Neural progenitor cell (in vitro differentiated cells): ENCODE measurements around the gene SPAG9. TPM values are rescaled to one million over a fixed set of nuclear protein-coding genes. Genes with fewer than 3 reads are reported as not detected.

Experiments used
- DNase-seq: peaks from one replicate; pipeline ENCODE4 v3.0.0-alpha.2; 2016; ENCODE audit warnings: low spot score
- H2AFZ ChIP-seq: fragments of 200-600 bp; sonication (generic); replicated peaks from 2 replicates; pipeline ENCODE4 v1.6.1; 2016; ENCODE audit warnings: antibody characterized with exemption
- H3F3A ChIP-seq: fragments of 200-600 bp; sonication (generic); 2 replicates; pipeline ENCODE4 v1.6.1; 2016; ENCODE audit warnings: antibody characterized with exemption, low read depth
- H3K27ac ChIP-seq: fragments of 200-600 bp; sonication (generic); 2 replicates; pipeline ENCODE4 v1.5.1; 2016; ENCODE audit warnings: mild to moderate bottlenecking
- H3K27me3 ChIP-seq: fragments of 200-600 bp; sonication (generic); 2 replicates; pipeline ENCODE4 v1.6.1; 2016; ENCODE audit warnings: mild to moderate bottlenecking, moderate library complexity
- H3K36me3 ChIP-seq: fragments of 200-600 bp; sonication (generic); 2 replicates; pipeline ENCODE4 v1.5.1; 2016
- H3K4me1 ChIP-seq: fragments of 200-600 bp; sonication (generic); 2 replicates; pipeline ENCODE4 v1.6.1; 2016; ENCODE audit warnings: mixed run types
- H3K4me2 ChIP-seq: fragments of 200-600 bp; sonication (generic); 2 replicates; pipeline ENCODE4 v1.6.1; 2016
- H3K4me3 ChIP-seq: fragments of 200-600 bp; sonication (generic); 2 replicates; pipeline ENCODE4 v1.5.1; 2016
- H3K79me2 ChIP-seq: fragments of 200-600 bp; sonication (generic); 2 replicates; pipeline ENCODE4 v1.6.1; 2016; ENCODE audit warnings: low read depth
- H3K9ac ChIP-seq: fragments of 200-600 bp; sonication (generic); 2 replicates; pipeline ENCODE4 v1.6.1; 2016
- H3K9me3 ChIP-seq: fragments of 200-600 bp; sonication (generic); 2 replicates; pipeline ENCODE4 v1.5.1; 2016; ENCODE audit warnings: low read depth
- H4K20me1 ChIP-seq: fragments of 200-600 bp; sonication (generic); 2 replicates; pipeline ENCODE4 v1.6.1; 2016; ENCODE audit warnings: low read depth
- H3K27ac Mint-ChIP-seq: 3 replicates; pipeline ENCODE4 v1.8.0; 2021; ENCODE audit warnings: mixed read lengths
- H3K27me3 Mint-ChIP-seq: 2 replicates; pipeline ENCODE4 v1.8.0; 2022; ENCODE audit warnings: low read depth, mild to moderate bottlenecking, inconsistent platforms, moderate library complexity, mixed read lengths; ENCODE audit not compliant: insufficient read depth
- H3K36me3 Mint-ChIP-seq: 3 replicates; pipeline ENCODE4 v1.8.0; 2021; ENCODE audit warnings: mixed read lengths
- H3K4me1 Mint-ChIP-seq: 3 replicates; pipeline ENCODE4 v1.8.0; 2021; ENCODE audit warnings: mixed read lengths
- H3K4me3 Mint-ChIP-seq: 3 replicates; pipeline ENCODE4 v1.8.0; 2021; ENCODE audit warnings: mild to moderate bottlenecking, moderate library complexity, mixed read lengths
- H3K9me3 Mint-ChIP-seq: 3 replicates; pipeline ENCODE4 v1.8.0; 2020; ENCODE audit warnings: mixed read lengths
- CTCF ChIP-seq: fragments of 200-600 bp; sonication (generic); IDR thresholded peaks from 2 replicates; pipeline ENCODE4 v1.5.1; 2017; ENCODE audit warnings: antibody characterized with exemption, mild to moderate bottlenecking
- EZH2 ChIP-seq: fragments of 200-600 bp; sonication (generic); IDR thresholded peaks from 2 replicates; pipeline ENCODE4 v1.6.1; 2017; ENCODE audit warnings: antibody characterized with exemption, mild to moderate bottlenecking, moderate library complexity
- EZH2phosphoT487 ChIP-seq: fragments of 200-600 bp; sonication (generic); IDR thresholded peaks from 2 replicates; pipeline ENCODE4 v1.6.1; 2017; ENCODE audit warnings: antibody characterized with exemption
- total RNA-seq: library from RNA; depleted of rRNA; stranded (reverse); fragments of >200 nt; gene quantifications from 2 replicates; pipeline ENCODE4 v1.2.3, GENCODE V29; 2015; ENCODE audit warnings: low replicate concordance

SPAG9 gene
- total RNA-seq, 1 donor from 2014 or later, result 99.5 TPM

- Mint-ChIP-seq H3K27me3 (no peaks in the 10 kb centered on the region), H3K4me3 (no peak overlapping the region), H3K9me3 (no peaks in the 10 kb centered on the region), H3K27ac (no peak overlapping the region), H3K4me1 (no peaks in the 10 kb centered on the region), H3K36me3 (peaks cover 21% of the 10 kb centered on the region)
- TF ChIP-seq EZH2 (no peak), CTCF (no peak), EZH2phosphoT487 (no peak)
- no peak overlapping the region for H3K9ac ChIP-seq
- H3K4me3 ChIP-seq, result no peak overlapping the region
- no peaks in the 10 kb centered on the region for H4K20me1 ChIP-seq
- no peaks in the 10 kb centered on the region for H3K27me3 ChIP-seq
- H3K9me3 ChIP-seq, result no peaks in the 10 kb centered on the region
- no peaks in the 10 kb centered on the region for H3F3A ChIP-seq
- no peak overlapping the region for H3K4me2 ChIP-seq
- H3K36me3 ChIP-seq, result no peaks in the 10 kb centered on the region
- H3K4me1 ChIP-seq, result no peaks in the 10 kb centered on the region
- no peak overlapping the region for H2AFZ ChIP-seq
- no peaks in the 10 kb centered on the region for H3K79me2 ChIP-seq
- no peak overlapping the region for H3K27ac ChIP-seq
- no peak for DNase-seq
Observed at GRCh38 chr17:50966163-50966666, 154.5 kb downstream of the SPAG9 start.

GRCh38 chr17:50963139-50963538 lies 157.5 kb downstream of the SPAG9 start:
- no peak overlapping the region for H3K4me2 ChIP-seq
- Mint-ChIP-seq H3K36me3 (peaks cover 11% of the 10 kb centered on the region), H3K4me3 (no peak overlapping the region), H3K9me3 (no peaks in the 10 kb centered on the region), H3K4me1 (no peaks in the 10 kb centered on the region), H3K27ac (no peak overlapping the region), H3K27me3 (no peaks in the 10 kb centered on the region)
- no peak overlapping the region for H2AFZ ChIP-seq
- no peak for TF ChIP-seq EZH2phosphoT487
- no peak for TF ChIP-seq CTCF
- TF ChIP-seq EZH2, result no peak
- H3K4me3 ChIP-seq, result no peak overlapping the region
- no peaks in the 10 kb centered on the region for H3K9me3 ChIP-seq
- DNase-seq, result no peak
- no peaks in the 10 kb centered on the region for H3K36me3 ChIP-seq
- H3F3A ChIP-seq, result no peaks in the 10 kb centered on the region
- H3K4me1 ChIP-seq, result no peaks in the 10 kb centered on the region
- no peak overlapping the region for H3K27ac ChIP-seq
- no peaks in the 10 kb centered on the region for H4K20me1 ChIP-seq
- no peaks in the 10 kb centered on the region for H3K79me2 ChIP-seq
- H3K9ac ChIP-seq, result no peak overlapping the region
- H3K27me3 ChIP-seq, result no peaks in the 10 kb centered on the region

- Mint-ChIP-seq H3K9me3 (no peaks in the 10 kb centered on the region), H3K4me3 (no peak overlapping the region), H3K27ac (no peak overlapping the region), H3K4me1 (peaks cover 2% of the 10 kb centered on the region), H3K36me3 (peaks cover 9% of the 10 kb centered on the region), H3K27me3 (peaks cover 2% of the 10 kb centered on the region)
- no peak for TF ChIP-seq EZH2phosphoT487
- TF ChIP-seq EZH2, result no peak
- TF ChIP-seq CTCF, result no peak
- Histone ChIP-seq H3K4me2 (no peak overlapping the region), H3K27me3 (no peaks in the 10 kb centered on the region), H3K4me3 (no peak overlapping the region), H3K9me3 (no peaks in the 10 kb centered on the region), H3F3A (peaks cover 7% of the 10 kb centered on the region), H3K79me2 (no peaks in the 10 kb centered on the region), H3K4me1 (peaks cover 2% of the 10 kb centered on the region), H4K20me1 (no peaks in the 10 kb centered on the region), H2AFZ (no peak overlapping the region), H3K27ac (no peak overlapping the region), H3K36me3 (no peaks in the 10 kb centered on the region), H3K9ac (no peak overlapping the region)
- no peak for DNase-seq
Observed at GRCh38 chr17:50961282-50962220, 159.1 kb downstream of the SPAG9 start.
